GM23338 (cell line): Measurements from ENCODE around the gene MRAP. TPM values are rescaled to one million over a fixed set of nuclear protein-coding genes. Genes with fewer than 3 reads are reported as not detected.

Experiments used
- ATAC-seq: fragments of 200-7000 bp; cut with Tn5 transposase; 3 replicates; pipeline ENCODE4 v1.9.1; 2020
- DNase-seq: peaks from one replicate; pipeline ENCODE4 v3.0.0-alpha.2; 2015; ENCODE audit warnings: low spot score
- H2AFZ ChIP-seq: fragments of 200-600 bp; sonication (generic); 2 replicates; pipeline ENCODE4 v1.8.0; 2016; ENCODE audit warnings: antibody characterized with exemption, mild to moderate bottlenecking, moderate library complexity
- H3F3A ChIP-seq: fragments of 200-600 bp; sonication (generic); replicated peaks from 2 replicates; pipeline ENCODE4 v1.8.0; 2017; ENCODE audit warnings: antibody characterized with exemption, mixed run types, low read depth
- H3K27ac ChIP-seq: fragments of 200-600 bp; sonication (generic); 2 replicates; pipeline ENCODE4 v1.6.1; 2016; ENCODE audit warnings: low read depth
- H3K27me3 ChIP-seq: fragments of 200-600 bp; sonication (generic); 2 replicates; pipeline ENCODE4 v1.8.0; 2016; ENCODE audit warnings: mild to moderate bottlenecking, mixed run types, moderate library complexity; ENCODE audit not compliant: insufficient read depth
- H3K36me3 ChIP-seq: fragments of 200-600 bp; sonication (generic); 2 replicates; pipeline ENCODE4 v1.8.0; 2016; ENCODE audit warnings: mild to moderate bottlenecking; ENCODE audit not compliant: insufficient read depth
- H3K4me1 ChIP-seq: fragments of 200-600 bp; sonication (generic); 2 replicates; pipeline ENCODE4 v1.8.0; 2016; ENCODE audit warnings: mild to moderate bottlenecking, moderate library complexity; ENCODE audit not compliant: insufficient read depth
- H3K4me2 ChIP-seq: fragments of 200-600 bp; sonication (generic); 2 replicates; pipeline ENCODE4 v1.7.1; 2017; ENCODE audit warnings: mixed run types
- H3K4me3 ChIP-seq: fragments of 200-600 bp; sonication (generic); 2 replicates; pipeline ENCODE4 v1.6.1; 2016; ENCODE audit warnings: mixed run types
- H3K79me2 ChIP-seq: fragments of 200-600 bp; sonication (generic); replicated peaks from 2 replicates; pipeline ENCODE4 v1.8.0; 2017; ENCODE audit warnings: mild to moderate bottlenecking; ENCODE audit not compliant: insufficient read depth
- H3K9me2 ChIP-seq: fragments of 200-600 bp; sonication (generic); 2 replicates; pipeline ENCODE4 v1.8.0; 2017; ENCODE audit not compliant: insufficient read depth
- H4K20me1 ChIP-seq: fragments of 200-600 bp; sonication (generic); replicated peaks from 2 replicates; pipeline ENCODE4 v1.8.0; 2017; ENCODE audit warnings: mild to moderate bottlenecking; ENCODE audit not compliant: insufficient read depth
- H3K27ac Mint-ChIP-seq: 2 replicates; pipeline ENCODE4 v1.8.0; 2020; ENCODE audit warnings: inconsistent platforms, mild to moderate bottlenecking, moderate library complexity, mixed read lengths
- H3K27me3 Mint-ChIP-seq: 3 replicates; pipeline ENCODE4 v1.8.0; 2022; ENCODE audit warnings: low read depth, mild to moderate bottlenecking, moderate library complexity, mixed read lengths, inconsistent platforms; ENCODE audit not compliant: insufficient read depth, poor library complexity
- H3K36me3 Mint-ChIP-seq: 3 replicates; pipeline ENCODE4 v1.8.0; 2021; ENCODE audit warnings: low read depth, mild to moderate bottlenecking, inconsistent platforms, moderate library complexity, mixed read lengths
- H3K4me1 Mint-ChIP-seq: 3 replicates; pipeline ENCODE4 v1.8.0; 2020; ENCODE audit warnings: mild to moderate bottlenecking, inconsistent platforms, mixed read lengths
- H3K4me3 Mint-ChIP-seq: 3 replicates; pipeline ENCODE4 v1.8.0; 2021; ENCODE audit warnings: moderate library complexity, mild to moderate bottlenecking, inconsistent platforms, mixed read lengths
- H3K9me3 Mint-ChIP-seq: 3 replicates; pipeline ENCODE4 v1.8.0; 2020; ENCODE audit warnings: moderate library complexity, mild to moderate bottlenecking, inconsistent platforms, mixed read lengths
- CREB1 ChIP-seq: fragments of 250-450 bp; sonication (Bioruptor Pico); IDR thresholded peaks from 2 replicates; pipeline ENCODE4 v1.5.0; 2020; ENCODE audit warnings: low read depth, mild to moderate bottlenecking, moderate library complexity
- EZH2 ChIP-seq: fragments of 200-600 bp; sonication (generic); IDR thresholded peaks from one replicate; pipeline ENCODE4 v1.8.0; 2017; ENCODE audit warnings: antibody characterized with exemption, mild to moderate bottlenecking, low read depth; ENCODE audit not compliant: unreplicated experiment
- EZH2phosphoT487 ChIP-seq: fragments of 200-600 bp; sonication (generic); IDR thresholded peaks from one replicate; pipeline ENCODE4 v1.8.1; 2018; ENCODE audit warnings: antibody characterized with exemption; ENCODE audit not compliant: unreplicated experiment
- JUNB ChIP-seq: IDR thresholded peaks from one replicate; pipeline ENCODE4 v1.6.1; 2016; ENCODE audit warnings: antibody characterized with exemption; ENCODE audit not compliant: unreplicated experiment
- NANOG ChIP-seq: IDR thresholded peaks from 2 replicates; pipeline ENCODE4 v1.6.1; 2016; ENCODE audit warnings: antibody characterized with exemption, borderline replicate concordance
- POLR2AphosphoS5 ChIP-seq: IDR thresholded peaks from 2 replicates; pipeline ENCODE4 v1.6.1; 2016; ENCODE audit warnings: antibody characterized with exemption, low read depth
- REST ChIP-seq: IDR thresholded peaks from one replicate; pipeline ENCODE4 v1.6.1; 2018; ENCODE audit warnings: antibody characterized with exemption; ENCODE audit not compliant: unreplicated experiment
- polyA plus RNA-seq: library from polyadenylated mRNA; unstranded; fragments of >200 nt; fragmentation: Nextera tagmentation; extraction: Ambion mirVana; gene quantifications from 2 replicates; pipeline ENCODE4 v1.2.1, GENCODE V29; 2016
- total RNA-seq: library from RNA; depleted of rRNA; stranded (reverse); fragments of >200 nt; shearing (Covaris generic); gene quantifications from 2 replicates; pipeline ENCODE4 v1.2.3, GENCODE V29; 2014
- TF ChIP-seq, protein P1 (sequence below), 2 experiments: fragments of 200-600 bp in 1 of 2; sonication (generic) in 1 of 2; conservative IDR thresholded peaks; 2 replicates each; pipeline versions ENCODE4 v1.5.1 to v1.6.1; 2016 to 2017; ENCODE audit warnings: antibody characterized with exemption in 2 of 2, low read depth in 2 of 2, mild to moderate bottlenecking in 2 of 2, moderate library complexity in 1 of 2

Gene MRAP
- total and polyA plus RNA-seq, 2 experiments from 2014 or later: 0.78 TPM; not detected in 1

- Mint-ChIP-seq H3K4me1 (no peaks in the 10 kb centered on the region), H3K27ac (no peak overlapping the region)
- peaks cover 73% of the 10 kb centered on the region for H3K36me3 ChIP-seq
Measured at GRCh38 chr21:32350211-32350980, 51.7 kb downstream of the MRAP start.

More at GRCh38 chr21:32350211-32350980, 51.7 kb downstream of the MRAP start:
- no peak overlapping the region for H2AFZ ChIP-seq
- H3K4me2 ChIP-seq: no peak overlapping the region
- no peaks in the 10 kb centered on the region for H3K4me1 ChIP-seq
- no peak overlapping the region for H3K27ac ChIP-seq
- ATAC-seq (no peak), DNase-seq (no peak)
- 0 out of 2 replicates have a peak, but pooled peaks cover 2% of the 10 kb centered on the region for H3F3A ChIP-seq
- peaks cover 22% of the 10 kb centered on the region for H4K20me1 ChIP-seq
- no peaks in the 10 kb centered on the region for H3K9me2 ChIP-seq
- Mint-ChIP-seq H3K27me3 (peaks cover 8% of the 10 kb centered on the region), H3K9me3 (no peaks in the 10 kb centered on the region; the same call in 2 of the 3 replicates), H3K36me3 (peaks cover 91% of the 10 kb centered on the region), H3K4me3 (no peak overlapping the region)
- no peak overlapping the region for H3K4me3 ChIP-seq
- H3K79me2 ChIP-seq: no peaks in the 10 kb centered on the region
- no peaks in the 10 kb centered on the region for H3K27me3 ChIP-seq
- no peak for TF ChIP-seq CREB1 (CRISPR knock-in tag)
- TF ChIP-seq POLR2AphosphoS5: no peak
- TF ChIP-seq EZH2: no peak
- no peak for TF ChIP-seq NANOG
- TF ChIP-seq JUNB: no peak
- TF ChIP-seq EZH2phosphoT487: no peak
- TF ChIP-seq, protein P1, sequence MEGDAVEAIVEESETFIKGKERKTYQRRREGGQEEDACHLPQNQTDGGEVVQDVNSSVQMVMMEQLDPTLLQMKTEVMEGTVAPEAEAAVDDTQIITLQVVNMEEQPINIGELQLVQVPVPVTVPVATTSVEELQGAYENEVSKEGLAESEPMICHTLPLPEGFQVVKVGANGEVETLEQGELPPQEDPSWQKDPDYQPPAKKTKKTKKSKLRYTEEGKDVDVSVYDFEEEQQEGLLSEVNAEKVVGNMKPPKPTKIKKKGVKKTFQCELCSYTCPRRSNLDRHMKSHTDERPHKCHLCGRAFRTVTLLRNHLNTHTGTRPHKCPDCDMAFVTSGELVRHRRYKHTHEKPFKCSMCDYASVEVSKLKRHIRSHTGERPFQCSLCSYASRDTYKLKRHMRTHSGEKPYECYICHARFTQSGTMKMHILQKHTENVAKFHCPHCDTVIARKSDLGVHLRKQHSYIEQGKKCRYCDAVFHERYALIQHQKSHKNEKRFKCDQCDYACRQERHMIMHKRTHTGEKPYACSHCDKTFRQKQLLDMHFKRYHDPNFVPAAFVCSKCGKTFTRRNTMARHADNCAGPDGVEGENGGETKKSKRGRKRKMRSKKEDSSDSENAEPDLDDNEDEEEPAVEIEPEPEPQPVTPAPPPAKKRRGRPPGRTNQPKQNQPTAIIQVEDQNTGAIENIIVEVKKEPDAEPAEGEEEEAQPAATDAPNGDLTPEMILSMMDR (conservative IDR thresholded peaks at IDR 0.05; ENCODE audit: low read depth in 2 of 2): no peak
- TF ChIP-seq REST: no peak
